Activated CD4-positive, alpha-beta T cell treated with anti-CD3 and anti-CD28 coated beads, Interleukin-2, Interleukin-6, amounts not matched to agents 100 ng/mL and 50 ng/mL, durations not matched to agents 16 hours and 8 hours (primary cell): Measurements from ENCODE around the gene C1orf159.
A peak's percentile ranks its signal among the peaks of the same experiment; 100 is the strongest.
"Not testable (repeated sequence)": the region's sequence is repeated elsewhere in the genome, so short reads cannot be mapped to it uniquely, and the experiment has no call there.

Source experiments
- DNase-seq: peaks from one replicate; pipeline ENCODE4 v3.0.0-alpha.2; 2020

C1orf159 gene

GRCh38 chr1:1063945-1064831 lies 51.7 kb downstream of the C1orf159 start:
- DNase-seq = peak; percentile 95

DNA sequence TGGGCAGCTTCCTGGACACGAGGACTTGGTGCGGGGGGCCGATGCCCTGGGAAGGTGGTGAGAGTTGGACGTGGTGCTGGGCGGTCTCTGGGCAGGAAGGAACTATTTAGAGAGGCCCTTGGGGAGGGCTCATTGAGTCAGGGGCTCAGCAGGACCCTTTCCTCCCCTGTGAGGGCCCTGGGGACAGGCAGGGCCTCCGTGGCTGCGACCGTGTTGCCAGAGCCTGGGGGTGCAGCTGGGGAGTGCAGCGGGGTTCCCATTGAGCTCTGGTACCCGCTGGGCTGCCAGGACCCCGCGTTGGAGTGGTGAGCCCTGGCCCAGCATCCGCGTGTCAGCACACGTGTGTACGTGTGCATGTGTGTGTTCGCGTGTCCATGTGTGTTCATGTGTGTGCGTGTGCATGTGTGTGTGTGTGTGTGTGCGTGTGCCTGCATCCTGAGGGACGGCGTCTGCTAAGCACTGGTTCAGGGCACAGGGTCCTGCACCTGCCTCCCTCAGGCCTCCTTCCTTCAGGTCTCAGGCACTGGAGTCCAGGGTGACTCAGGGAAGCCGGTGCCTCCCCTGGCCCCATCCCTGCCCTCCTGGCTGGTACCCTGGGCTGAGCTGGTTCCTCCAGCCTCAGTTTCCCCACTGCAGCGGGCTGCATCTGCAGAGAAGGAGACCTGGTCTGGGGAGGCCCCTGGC lies 52.5 kb downstream of the C1orf159 start:
- DNase-seq = no peak

- no peak for DNase-seq
These were observed 53.3 kb downstream of the C1orf159 start for GRCh38 chr1:1062348-1063163.

- DNase-seq = no peak
These were observed 54.1 kb downstream of the C1orf159 start for GRCh38 chr1:1061682-1062345.

DNA sequence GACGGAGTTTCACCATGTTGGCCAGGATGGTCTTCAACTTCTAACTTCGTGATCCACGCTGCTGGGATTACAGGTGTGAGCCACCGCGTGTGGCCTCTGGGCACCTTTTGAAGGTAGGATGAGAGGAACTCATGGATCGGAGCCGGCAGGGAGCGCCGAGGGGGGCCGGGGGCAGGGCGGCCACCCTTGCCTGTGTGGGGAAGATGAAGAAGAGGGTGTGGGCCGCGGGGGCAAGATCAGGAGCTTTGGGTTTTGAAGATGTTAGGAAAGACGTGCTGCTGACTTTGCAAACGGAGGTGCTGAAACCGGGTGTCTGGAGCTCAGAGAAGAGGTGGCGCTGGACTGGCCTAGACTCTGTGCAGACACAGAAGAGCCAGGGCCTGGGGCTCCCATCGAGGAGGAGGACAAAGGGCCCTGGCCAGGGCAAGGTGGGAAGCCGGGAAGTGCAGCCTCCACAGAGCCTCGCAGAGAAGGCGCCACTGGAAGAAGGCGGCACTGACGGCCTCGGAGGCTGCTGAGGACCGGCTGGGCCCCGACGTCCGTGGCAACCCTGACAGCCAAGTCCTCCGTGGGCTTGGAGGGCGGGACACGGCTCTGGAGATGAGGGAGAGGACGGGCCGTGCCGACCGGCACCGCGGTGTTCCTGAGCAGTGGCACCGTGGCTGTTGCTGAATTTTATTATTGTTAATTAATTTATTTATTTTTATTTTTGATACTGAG lies 55.4 kb downstream of the C1orf159 start:
- no peak for DNase-seq

GRCh38 chr1:1059494-1060280 lies 56.2 kb downstream of the C1orf159 start:
- peak; percentile 95 for DNase-seq

DNA sequence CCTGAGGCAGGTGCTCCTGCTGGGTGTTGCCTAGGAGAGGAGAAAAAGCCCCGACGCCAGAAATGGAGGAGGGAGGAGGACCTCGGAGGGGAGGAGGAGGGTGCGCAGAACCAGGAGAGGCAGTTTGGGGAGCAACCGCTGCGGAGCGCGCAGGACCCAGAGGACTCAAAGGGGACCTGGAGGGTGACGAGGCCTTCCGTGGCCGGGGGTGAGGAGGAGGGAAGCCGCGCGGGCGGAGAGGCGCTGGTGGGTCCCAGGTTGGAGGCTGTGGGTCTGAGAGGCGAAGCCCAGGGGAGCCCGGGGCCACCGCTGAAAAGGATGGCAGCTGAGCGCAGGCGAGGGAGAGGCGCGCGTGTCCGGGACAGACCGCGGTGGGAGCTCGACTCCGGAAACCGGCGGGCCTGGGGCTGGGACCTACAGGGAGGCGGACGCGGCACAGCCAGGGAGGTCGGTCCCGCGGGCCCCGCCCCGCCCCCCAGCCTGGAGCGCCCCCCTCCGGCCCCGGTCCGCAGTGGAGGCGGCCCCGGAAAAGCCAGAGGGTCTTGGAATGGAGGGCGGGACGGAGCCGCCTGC lies 56.9 kb downstream of the C1orf159 start:
- peak; percentile 56 for DNase-seq

- no peak for DNase-seq
These were observed 57.6 kb downstream of the C1orf159 start for GRCh38 chr1:1058088-1058905.

GRCh38 chr1:1057769-1058087 lies 58.2 kb downstream of the C1orf159 start:
- not testable (repeated sequence) for DNase-seq

DNA sequence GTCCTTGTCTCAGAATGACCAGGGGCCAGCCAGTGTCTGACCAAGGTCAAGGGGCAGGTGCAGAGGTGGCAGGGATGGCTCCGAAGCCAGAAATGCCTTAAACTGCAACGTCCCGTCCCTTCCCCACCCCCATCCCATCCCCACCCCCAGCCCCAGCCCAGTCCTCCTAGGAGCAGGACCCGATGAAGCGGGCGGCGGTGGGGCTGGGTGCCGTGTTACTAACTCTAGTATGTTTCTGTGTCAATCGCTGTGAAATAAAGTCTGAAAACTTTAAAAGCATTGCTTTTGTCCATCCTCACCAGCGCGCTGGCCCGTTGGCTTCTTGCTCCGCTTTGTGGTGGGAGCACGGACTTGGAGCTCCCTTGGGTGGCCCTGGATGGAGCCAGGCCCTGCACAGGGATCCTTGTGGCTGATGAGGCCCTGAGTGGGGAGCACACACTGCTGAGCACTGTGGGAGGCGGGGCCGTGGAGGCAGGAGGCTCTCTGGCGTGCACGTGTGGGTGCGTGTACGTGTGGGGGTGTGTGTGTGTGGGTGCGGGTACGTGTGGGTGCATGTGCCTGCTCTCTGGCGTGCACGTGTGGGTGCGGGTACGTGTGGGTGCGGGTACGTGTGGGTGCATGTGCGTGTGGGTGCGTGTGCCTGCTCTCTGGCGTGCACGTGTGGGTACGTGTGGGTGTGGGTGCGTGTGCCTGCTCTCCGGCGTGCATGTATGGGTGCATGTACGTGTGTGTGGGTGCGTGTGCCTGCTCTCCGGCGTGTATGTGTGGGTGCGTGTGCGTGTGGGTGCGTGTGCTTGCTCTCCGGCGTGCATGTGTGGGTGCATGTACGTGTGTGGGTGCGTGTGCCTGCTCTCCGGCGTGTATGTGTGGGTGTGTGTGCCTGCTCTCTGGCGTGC lies 59.8 kb downstream of the C1orf159 start:
- no peak for DNase-seq

GRCh38 chr1:1054971-1055370 lies 60.9 kb downstream of the C1orf159 start:
- no peak for DNase-seq

DNA sequence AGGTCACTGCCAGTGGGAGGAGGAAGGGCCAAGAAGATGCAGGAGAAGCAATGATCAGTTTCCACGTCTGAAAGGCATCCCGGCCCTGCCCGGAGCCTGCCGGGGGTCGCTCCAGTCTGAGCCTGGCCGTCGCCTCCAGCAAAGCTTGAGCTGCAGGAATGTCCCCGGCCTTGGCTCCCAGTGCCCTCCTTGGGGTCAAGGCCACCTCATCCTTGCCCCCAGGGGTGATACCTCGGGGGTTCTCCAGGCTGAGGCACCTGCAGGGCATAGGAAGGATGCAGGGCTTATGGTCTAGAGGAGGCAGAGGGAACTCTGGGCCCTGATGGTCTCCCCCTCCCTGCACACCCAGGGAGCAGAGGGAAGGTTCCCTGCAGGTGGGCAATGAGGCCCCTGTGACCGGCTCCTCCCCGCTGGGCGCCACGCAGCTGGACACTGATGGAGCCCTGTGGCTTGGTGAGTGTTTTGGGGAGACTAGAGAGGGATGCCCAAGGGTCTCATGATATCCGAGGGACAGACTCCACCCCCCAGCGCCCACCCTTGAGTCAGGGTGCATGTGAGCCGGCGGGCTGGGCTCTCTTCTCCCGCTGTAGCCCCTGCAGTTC lies 61.7 kb downstream of the C1orf159 start:
- DNase-seq = no peak

GRCh38 chr1:1053682-1054081 lies 62.2 kb downstream of the C1orf159 start:
- DNase-seq = no peak

- no peak for DNase-seq
These were observed 62.9 kb downstream of the C1orf159 start for GRCh38 chr1:1053022-1053421.

- DNase-seq = no peak
These were observed 63.7 kb downstream of the C1orf159 start for GRCh38 chr1:1052003-1052840.

DNA sequence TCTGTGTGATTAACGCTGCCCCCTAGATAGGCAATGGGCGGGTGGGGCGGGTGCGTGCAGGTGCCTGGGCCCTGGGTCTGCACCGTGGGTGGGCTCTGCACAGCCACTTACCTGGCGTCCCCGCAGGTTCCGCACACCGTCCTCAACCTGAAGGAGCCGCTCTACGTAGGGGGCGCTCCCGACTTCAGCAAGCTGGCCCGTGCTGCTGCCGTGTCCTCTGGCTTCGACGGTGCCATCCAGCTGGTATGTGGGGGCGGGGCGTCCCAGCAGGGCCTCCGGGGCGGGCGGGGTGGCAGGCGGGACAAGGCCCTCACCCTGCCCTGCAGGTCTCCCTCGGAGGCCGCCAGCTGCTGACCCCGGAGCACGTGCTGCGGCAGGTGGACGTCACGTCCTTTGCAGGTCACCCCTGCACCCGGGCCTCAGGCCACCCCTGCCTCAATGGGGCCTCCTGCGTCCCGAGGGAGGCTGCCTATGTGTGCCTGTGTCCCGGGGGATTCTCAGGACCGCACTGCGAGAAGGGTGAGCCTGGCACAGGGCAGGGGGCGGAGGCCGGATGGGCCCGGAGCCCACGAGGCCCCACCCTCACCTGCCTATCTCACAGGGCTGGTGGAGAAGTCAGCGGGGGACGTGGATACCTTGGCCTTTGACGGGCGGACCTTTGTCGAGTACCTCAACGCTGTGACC lies 64.6 kb downstream of the C1orf159 start:
- DNase-seq = no peak

DNA sequence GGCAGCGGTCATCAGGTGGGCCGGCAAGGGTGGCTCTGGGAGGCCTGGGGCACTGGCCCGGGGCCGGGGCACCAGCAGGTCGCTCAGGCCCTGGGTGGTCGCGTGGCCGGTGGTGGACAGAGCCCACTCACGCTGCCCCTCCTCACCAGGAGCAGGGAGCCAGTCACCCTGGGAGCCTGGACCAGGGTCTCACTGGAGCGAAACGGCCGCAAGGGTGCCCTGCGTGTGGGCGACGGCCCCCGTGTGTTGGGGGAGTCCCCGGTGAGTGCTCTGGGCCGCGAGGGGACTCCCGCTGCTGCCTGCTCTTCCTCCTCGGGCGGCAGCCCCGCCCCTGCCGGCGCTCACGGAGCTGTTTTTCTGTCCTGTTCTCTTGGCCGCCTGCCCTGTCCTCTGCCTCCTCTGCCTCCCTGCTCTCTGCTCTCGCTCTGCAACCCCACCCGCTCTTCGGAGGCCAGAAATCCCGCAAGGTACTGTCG lies 65.3 kb downstream of the C1orf159 start:
- no peak for DNase-seq
